ENCODE results near the gene KDM4C. TPM values are rescaled to one million over a fixed set of nuclear protein-coding genes. Genes with fewer than 3 reads are reported as not detected.

KDM4C gene
- total and polyA plus RNA-seq, 2 of the 8 experiments (the other 6 are each of a cell fraction or from before 2014, with no cell fraction given) = 13.0 to 26.1 TPM

GRCh38 chr9:6945816-6946215, 188.0 kb downstream of the KDM4C start (continued):
- no peak for TF ChIP-seq CHD7 (IDR thresholded peaks at IDR 0.05; ENCODE audit: insufficient replicate concordance, low read length)
- TF ChIP-seq BRCA1 (IDR thresholded peaks at IDR 0.05; ENCODE audit: low read depth, low read length) = no peak
- no peak for TF ChIP-seq TCF12 (IDR thresholded peaks at IDR 0.05; ENCODE audit: low read depth, low read length)
- no peak for TF ChIP-seq POLR2AphosphoS5 (IDR thresholded peaks at IDR 0.05; ENCODE audit: low read depth, low read length)
- TF ChIP-seq ZNF274 (IDR thresholded peaks at IDR 0.05; ENCODE audit: borderline replicate concordance, extremely low read depth, low read length) = no peak
- no peak for TF ChIP-seq SP1 (IDR thresholded peaks at IDR 0.05; ENCODE audit: low read depth, low read length)
- no peak for TF ChIP-seq TBP (IDR thresholded peaks at IDR 0.05; ENCODE audit: low read depth, low read length)
- no peak for TF ChIP-seq BCL11A (IDR thresholded peaks at IDR 0.05; ENCODE audit: low read depth in 2 of 2, low read length in 2 of 2)
- TF ChIP-seq POU5F1 (IDR thresholded peaks at IDR 0.05; ENCODE audit: low read depth, low read length) = no peak
- no peak for TF ChIP-seq GTF2F1 (IDR thresholded peaks at IDR 0.05; ENCODE audit: borderline replicate concordance, low read depth, low read length)
- TF ChIP-seq KDM4A (IDR thresholded peaks at IDR 0.05; ENCODE audit: low read depth, low read length, severe bottlenecking) = no peak

Data from H1 (cell line).